NCI-H128 (cell line): Measurements from ENCODE around the gene RSRC1.

ENCODE experiments used
- DNase-seq: peaks from one replicate; lab custom pipeline; 2025; ENCODE audit not compliant: unreplicated experiment; lab: John Stamatoyannopoulos, UW

Gene RSRC1

GRCh38 chr3:158571969-158572765 lies 462.3 kb downstream of the RSRC1 start:
- no peak for DNase-seq

GRCh38 chr3:158572766-158573060 lies 462.8 kb downstream of the RSRC1 start:
- DNase-seq = no peak

GRCh38 chr3:158573714-158574113 lies 463.8 kb downstream of the RSRC1 start:
- DNase-seq = no peak

- DNase-seq = no peak
Observed at GRCh38 chr3:158574646-158575045, 464.8 kb downstream of the RSRC1 start.

- DNase-seq = no peak
Observed at GRCh38 chr3:158590223-158590622, 480.3 kb downstream of the RSRC1 start.
